Subcutaneous abdominal adipose tissue (tissue), 5 donors: ENCODE measurements around the gene GPR146.
A peak's percentile ranks its signal among the peaks of the same experiment; 100 is the strongest.

Experiments used
- H3K27ac ChIP-seq: one replicate; pipeline ENCODE4 v1.7.0; 2013; ENCODE audit warnings: low read depth, mild to moderate bottlenecking, inconsistent platforms, low read length, moderate library complexity
- H3K27me3 ChIP-seq, 5 donors: one replicate each; pipeline ENCODE4 v1.7.0; 2013; ENCODE audit warnings: low read length in 5 of 5, inconsistent platforms in 1 of 5; ENCODE audit not compliant: control insufficient read depth in 5 of 5, insufficient read depth in 4 of 5
- H3K36me3 ChIP-seq, 5 donors: one replicate each; pipeline ENCODE4 v1.7.0; 2013; ENCODE audit warnings: low read length in 5 of 5; ENCODE audit not compliant: control insufficient read depth in 5 of 5, insufficient read depth in 5 of 5
- H3K4me1 ChIP-seq, 5 donors: one replicate each; pipeline ENCODE4 v1.7.0; 2013; ENCODE audit warnings: low read length in 5 of 5, mild to moderate bottlenecking in 3 of 5, moderate library complexity in 1 of 5; ENCODE audit not compliant: control insufficient read depth in 5 of 5, insufficient read depth in 5 of 5
- H3K4me3 ChIP-seq, 5 donors: one replicate each; pipeline ENCODE4 v1.7.0; 2013; ENCODE audit warnings: low read length in 5 of 5, low read depth in 1 of 5
- H3K9ac ChIP-seq, 5 donors: one replicate each; pipeline ENCODE4 v1.7.0; 2013; ENCODE audit warnings: low read length in 5 of 5, mild to moderate bottlenecking in 4 of 5, moderate library complexity in 3 of 5
- H3K9me3 ChIP-seq, 5 donors: one replicate each; pipeline ENCODE4 v1.7.0; 2013; ENCODE audit warnings: low read length in 5 of 5; ENCODE audit not compliant: control insufficient read depth in 5 of 5
- donor health status: healthy.
- donor health status: healthy.
- donor health status: healthy.
- donor health status: healthy.
- donor health status: healthy.

GPR146 gene

DNA sequence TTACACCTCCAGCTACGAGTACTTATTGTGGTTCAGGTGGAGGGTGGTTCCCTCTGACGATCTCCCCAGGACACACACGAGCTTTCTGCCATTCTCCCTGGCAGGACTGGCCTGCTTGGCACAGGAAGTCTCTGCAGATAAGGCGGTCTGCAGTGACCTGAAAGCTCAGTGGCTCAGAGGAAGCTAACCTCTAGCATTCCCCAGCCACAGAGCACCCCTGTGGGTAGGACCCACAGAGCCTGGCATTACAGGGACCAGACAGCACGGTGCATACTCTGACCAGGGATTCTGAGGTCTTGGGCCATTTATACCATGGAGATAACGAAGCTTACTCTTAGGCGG is 1.9 kb upstream of the GPR146 start:
- Histone ChIP-seq H3K4me1 (peaks cover 9 to 66% (median 59%) of the 10 kb centered on the region in 5 donors), H3K27ac (no peak overlapping the region), H3K9me3 (no peaks in the 10 kb centered on the region), H3K36me3 (no peaks in the 10 kb centered on the region), H3K4me3 (no peak overlapping the region), H3K9ac (no peak overlapping the region), H3K27me3 (no peaks in the 10 kb centered on the region)

DNA sequence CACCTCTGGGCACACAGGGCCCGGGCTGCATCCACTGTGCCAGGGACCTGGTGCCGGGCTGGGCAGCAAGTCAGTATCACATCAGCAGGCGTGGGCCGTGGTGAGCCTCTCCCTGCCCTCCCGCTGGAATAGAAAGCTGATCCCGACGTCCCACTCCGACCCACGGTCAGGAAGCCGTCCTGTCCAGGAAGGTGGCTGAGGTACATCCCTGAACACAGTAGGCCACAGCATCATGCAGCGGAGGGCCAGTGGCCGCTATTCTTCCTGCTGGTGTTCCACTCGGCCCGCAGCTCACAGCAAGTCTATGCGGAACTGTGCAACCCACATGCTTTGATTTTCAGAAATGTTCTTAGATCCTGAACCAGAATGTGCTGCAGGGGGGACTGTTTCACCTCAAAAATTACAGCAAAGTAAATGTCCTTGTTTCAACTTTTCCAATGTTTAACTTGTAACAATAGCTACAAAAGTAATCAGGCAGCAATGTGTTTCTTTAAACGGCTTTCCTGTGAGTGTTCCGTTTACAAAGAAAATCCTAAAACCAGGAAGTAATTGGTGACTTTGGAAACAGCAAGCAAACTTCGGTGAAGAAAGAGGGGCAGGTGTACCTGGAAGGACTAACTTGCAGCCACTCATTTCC is 676 bp upstream of the GPR146 start:
- H3K4me3 ChIP-seq, result peak overlapping the region; percentile 48 to 65 (median 57)
- no peaks in the 10 kb centered on the region for H3K36me3 ChIP-seq
- H3K9ac ChIP-seq, result peak overlapping the region in 4 of 5 donors; percentile 8 to 42 (median 13)
- H3K27me3 ChIP-seq, result no peaks in the 10 kb centered on the region
- H3K4me1 ChIP-seq, result peaks cover 12 to 78% (median 71%) of the 10 kb centered on the region in 5 donors
- no peaks in the 10 kb centered on the region for H3K9me3 ChIP-seq
- peak overlapping the region; percentile 88 for H3K27ac ChIP-seq

DNA sequence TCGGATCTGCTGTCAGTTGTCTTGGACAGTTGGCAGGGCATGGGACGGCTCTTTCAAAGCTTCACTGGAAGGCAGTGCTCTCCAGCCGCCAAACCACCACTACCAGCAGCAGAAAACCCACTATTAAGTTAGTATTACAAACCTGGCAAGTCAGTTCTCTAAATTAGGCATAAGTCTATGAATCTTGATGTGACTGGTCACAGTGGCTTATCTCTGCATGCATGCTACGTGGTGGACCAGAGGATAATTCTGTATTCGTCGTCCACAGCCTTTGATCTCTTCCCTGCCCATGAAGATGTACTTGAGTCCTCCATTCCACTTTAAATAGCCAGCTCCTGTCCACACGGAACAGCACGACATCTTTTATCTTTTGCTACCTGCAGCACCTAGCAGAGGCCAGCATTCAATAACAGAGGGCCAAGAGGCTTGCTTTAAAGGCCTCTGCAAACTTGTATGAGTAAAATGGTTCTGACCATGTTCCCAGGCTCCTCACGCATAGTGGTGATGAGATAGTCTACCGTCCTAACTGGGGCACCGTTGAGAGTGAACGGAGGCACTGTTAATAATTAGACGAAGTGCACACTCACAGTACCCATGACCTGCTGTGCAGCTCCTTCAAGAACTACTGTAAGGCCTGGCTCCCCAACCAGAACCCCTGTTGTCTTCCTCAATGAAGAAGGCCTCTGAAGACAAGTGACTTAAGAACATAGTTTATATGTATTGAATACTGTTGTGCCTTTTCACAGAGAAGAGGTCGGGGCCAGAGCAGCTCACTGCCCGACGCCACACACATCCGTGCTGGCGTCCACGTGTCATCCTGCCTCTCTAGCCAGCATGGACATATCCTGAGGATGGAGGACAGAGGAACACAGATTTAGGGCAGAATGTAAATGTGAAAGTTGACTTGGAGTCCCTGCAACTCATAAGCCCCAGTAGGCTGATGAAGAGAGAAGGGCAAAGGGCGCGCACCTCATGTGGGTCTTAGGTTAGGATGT is 1.0 kb downstream of the GPR146 start:
- Histone ChIP-seq H3K4me1 (peaks cover 19 to 95% (median 88%) of the 10 kb centered on the region in 5 donors), H3K27ac (peak overlapping the region; percentile 45), H3K9ac (peak overlapping the region; percentile 1 to 75 (median 74)), H3K27me3 (no peaks in the 10 kb centered on the region), H3K4me3 (peak overlapping the region; percentile 73 to 76 (median 75)), H3K36me3 (no peaks in the 10 kb centered on the region), H3K9me3 (no peaks in the 10 kb centered on the region)

- Histone ChIP-seq H3K27ac (peak overlapping the region; percentile 79), H3K4me3 (no peak overlapping the region), H3K4me1 (peaks cover 33 to 97% (median 91%) of the 10 kb centered on the region in 5 donors)
Measured at GRCh38 chr7:1046722-1047679, 2.7 kb downstream of the GPR146 start.

DNA sequence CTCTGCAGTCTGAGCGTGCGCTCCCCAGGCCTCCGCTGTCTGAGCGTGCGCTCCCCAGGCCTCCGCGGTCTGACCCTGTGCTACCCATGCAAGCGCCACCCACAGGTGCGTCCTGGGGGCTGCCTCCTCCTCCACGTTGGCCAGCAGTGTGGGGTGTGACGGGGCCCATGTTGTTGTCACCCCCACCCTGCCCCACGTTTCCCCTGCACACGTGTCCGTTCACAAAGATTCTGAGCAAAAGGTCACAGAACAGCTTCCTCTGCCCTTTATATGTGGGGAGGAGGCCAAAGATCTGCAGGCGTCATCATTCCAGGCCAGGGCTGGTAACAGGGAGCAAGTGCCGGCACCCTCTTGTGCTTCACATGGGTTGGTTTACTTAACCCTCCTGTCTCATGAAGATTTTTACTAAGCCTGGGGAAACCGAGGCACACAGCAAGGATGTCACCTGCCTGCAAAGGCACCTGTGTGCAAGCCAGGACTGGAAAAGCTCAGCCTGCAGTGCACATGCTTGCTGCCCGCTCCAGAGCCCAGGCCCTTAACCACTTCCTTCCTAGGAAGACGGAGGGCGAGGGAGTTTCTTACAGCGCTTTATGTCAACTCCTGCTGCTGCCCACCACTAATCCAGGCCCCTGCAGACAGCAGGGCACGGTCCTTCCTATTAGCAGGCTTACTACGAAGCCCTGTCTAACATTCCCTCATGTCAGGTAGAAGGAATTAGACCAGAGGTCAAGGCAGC is 4.8 kb downstream of the GPR146 start:
- Histone ChIP-seq H3K27ac (peak overlapping the region; percentile 79), H3K9ac (peak overlapping the region in 2 of 5 donors; percentile 54 to 58), H3K27me3 (no peaks in the 10 kb centered on the region), H3K9me3 (no peaks in the 10 kb centered on the region), H3K4me1 (peaks cover 35 to 97% (median 93%) of the 10 kb centered on the region in 5 donors), H3K36me3 (no peaks in the 10 kb centered on the region), H3K4me3 (peak overlapping the region; percentile 4 to 38 (median 32))

More at GRCh38 chr7:1046722-1047679, 2.7 kb downstream of the GPR146 start:
- H3K36me3 ChIP-seq, result no peaks in the 10 kb centered on the region
- H3K9ac ChIP-seq, result peak overlapping the region in 1 of 5 donors; percentile 13
- no peaks in the 10 kb centered on the region for H3K27me3 ChIP-seq
- H3K9me3 ChIP-seq, result no peaks in the 10 kb centered on the region

DNA sequence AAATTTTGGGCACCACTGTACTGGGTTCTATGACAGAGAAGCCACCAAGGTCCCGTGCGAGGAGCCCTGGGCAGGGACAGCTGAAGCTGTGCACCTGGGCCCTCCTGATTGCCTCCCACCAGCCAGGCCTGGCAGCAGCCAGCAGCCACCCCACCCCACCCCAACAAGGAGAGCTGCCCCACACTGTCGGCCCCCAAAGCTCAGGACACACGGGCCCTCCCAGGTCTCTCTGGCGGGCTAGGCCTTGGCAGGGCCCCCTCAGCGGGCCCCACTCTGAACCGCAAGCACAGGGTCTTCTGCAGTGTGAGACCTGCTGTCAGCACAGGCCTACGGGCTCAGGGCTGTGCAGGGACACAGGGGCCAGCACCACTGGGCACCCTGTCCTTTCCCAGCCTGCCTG is 5.5 kb downstream of the GPR146 start:
- H3K27ac ChIP-seq, result peak overlapping the region; percentile 79
- no peaks in the 10 kb centered on the region for H3K36me3 ChIP-seq
- H3K4me1 ChIP-seq, result peaks cover 38 to 100% (median 98%) of the 10 kb centered on the region in 5 donors
- peak overlapping the region in 2 of 5 donors; percentile 54 to 58 for H3K9ac ChIP-seq
- peak overlapping the region in 1 of 5 donors; percentile 13 for H3K4me3 ChIP-seq
- H3K9me3 ChIP-seq, result no peaks in the 10 kb centered on the region
- H3K27me3 ChIP-seq, result no peaks in the 10 kb centered on the region

DNA sequence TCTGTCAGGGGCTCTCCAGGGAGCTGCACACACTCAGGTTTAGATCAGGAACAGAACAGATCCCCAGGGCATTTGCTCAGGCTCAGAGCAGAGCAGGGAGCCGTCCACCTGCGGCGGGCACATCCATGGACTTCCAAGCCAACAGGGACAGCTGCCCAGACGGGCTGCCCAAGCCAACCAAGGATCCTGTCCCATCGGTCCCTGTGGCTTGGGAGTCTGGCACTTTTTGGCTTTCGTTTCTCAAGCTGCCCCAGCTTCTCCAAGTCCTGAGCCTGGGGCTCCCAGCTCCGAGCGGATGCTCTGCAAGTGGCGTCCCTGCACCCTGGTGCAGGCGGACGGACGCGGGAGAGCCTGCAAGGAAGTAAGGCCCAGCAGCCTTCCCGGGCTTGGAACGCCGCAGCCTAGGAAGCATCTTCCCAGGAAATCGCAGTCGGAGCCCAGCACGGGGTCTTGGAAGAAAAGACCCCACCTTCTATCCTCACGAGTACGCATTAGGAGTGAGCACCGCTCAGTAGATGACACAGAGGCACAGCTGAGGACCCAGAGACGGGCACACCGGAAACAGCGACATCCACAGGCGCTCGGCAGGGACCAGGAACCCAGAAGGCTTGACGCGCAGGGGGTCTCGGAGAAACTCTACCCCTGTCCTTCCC is 6.0 kb downstream of the GPR146 start:
- Histone ChIP-seq H3K9ac (peak overlapping the region in 2 of 5 donors; percentile 49 to 55), H3K4me3 (peak overlapping the region in 2 of 5 donors; percentile 5 to 13), H3K9me3 (no peaks in the 10 kb centered on the region), H3K36me3 (no peaks in the 10 kb centered on the region), H3K27me3 (no peaks in the 10 kb centered on the region), H3K27ac (peak overlapping the region; percentile 79), H3K4me1 (peaks cover 39 to 100% (median 98%) of the 10 kb centered on the region in 5 donors)

- H3K36me3 ChIP-seq, result no peaks in the 10 kb centered on the region
- no peaks in the 10 kb centered on the region for H3K27me3 ChIP-seq
- peak overlapping the region in 1 of 5 donors; percentile 16 for H3K4me3 ChIP-seq
- peak overlapping the region; percentile 79 for H3K27ac ChIP-seq
- H3K9me3 ChIP-seq, result no peaks in the 10 kb centered on the region
- H3K9ac ChIP-seq, result peak overlapping the region in 3 of 5 donors; percentile 26 to 58 (median 49)
- peaks cover 34 to 100% (median 98%) of the 10 kb centered on the region in 5 donors for H3K4me1 ChIP-seq
Measured at GRCh38 chr7:1050956-1051690, 6.8 kb downstream of the GPR146 start.
